Panc1 (cell line): ENCODE results near the gene LUZP2. TPM values are rescaled to one million over a fixed set of nuclear protein-coding genes. Genes with fewer than 3 reads are reported as not detected.

Experiments used
- ATAC-seq: fragments of 200-7000 bp; cut with Tn5 transposase; 2 replicates; pipeline ENCODE4 v1.9.1; 2020; ENCODE audit warnings: mild to moderate bottlenecking, moderate library complexity
- BruUV-seq: library from RNA; stranded (reverse); fragments of 400-500 nt; replicated peaks from 2 replicates; lab custom pipeline; 2021; lab: Mats Ljungman, UMichigan
- CTCF ChIA-PET: fragments of 300-600 bp; sonication (Branson Sonifier 250); formaldehyde crosslinking; loops from one replicate; lab custom pipeline; 2022; ENCODE audit warnings: antibody characterized with exemption; lab: Charles Lee
- POLR2A ChIA-PET: fragments of 300-600 bp; sonication (Branson Sonifier 250); formaldehyde crosslinking; loops from one replicate; lab custom pipeline; 2022; ENCODE audit warnings: antibody characterized with exemption; lab: Charles Lee
- DNase-seq: peaks from one replicate; pipeline ENCODE4 v3.0.0-alpha.2; 2010; ENCODE audit warnings: low read depth, low spot score
- H3K27ac ChIP-seq: 2 replicates; pipeline ENCODE4 v1.5.1; 2011; ENCODE audit warnings: mild to moderate bottlenecking, low read length, inconsistent platforms
- H3K27me3 ChIP-seq: fragments of 200-500 bp; sonication (Bioruptor generic); 2 replicates; pipeline ENCODE4 v1.6.0; 2014; ENCODE audit warnings: low read length, inconsistent platforms; ENCODE audit not compliant: control insufficient read depth, insufficient read depth
- H3K36me3 ChIP-seq: fragments of 200-500 bp; sonication (Bioruptor generic); 2 replicates; pipeline ENCODE4 v1.5.1; 2014; ENCODE audit warnings: inconsistent platforms, mild to moderate bottlenecking, low read length, moderate library complexity; ENCODE audit not compliant: control insufficient read depth, insufficient read depth
- H3K4me1 ChIP-seq: 2 replicates; pipeline ENCODE4 v1.5.1; 2011; ENCODE audit warnings: inconsistent platforms, mild to moderate bottlenecking, low read length, moderate library complexity; ENCODE audit not compliant: control insufficient read depth, insufficient read depth
- H3K4me3 ChIP-seq, 2 experiments: 2 replicates each; pipeline ENCODE4 v1.5.1; 2011 to 2012; ENCODE audit warnings: low read depth in 2 of 2, low read length in 2 of 2, mild to moderate bottlenecking in 2 of 2, inconsistent platforms in 1 of 2, moderate library complexity in 1 of 2
- H3K9me3 ChIP-seq: fragments of 200-500 bp; sonication (Bioruptor generic); 2 replicates; pipeline ENCODE4 v1.5.1; 2014; ENCODE audit warnings: low read depth, mild to moderate bottlenecking, inconsistent platforms, low read length, moderate library complexity; ENCODE audit not compliant: control insufficient read depth, insufficient read depth
- CTCF ChIP-seq: fragments of 450-650 bp; IDR thresholded peaks from 2 replicates; pipeline ENCODE4 v1.5.1; 2017; ENCODE audit warnings: mild to moderate bottlenecking
- POLR2AphosphoS5 ChIP-seq: IDR thresholded peaks from 2 replicates; pipeline ENCODE4 v1.6.1; 2012; ENCODE audit warnings: mild to moderate bottlenecking, low read depth, low read length, moderate library complexity
- REST ChIP-seq, 2 experiments: IDR thresholded peaks; 2 replicates each; pipeline ENCODE4 v1.6.1; 2011 to 2012; ENCODE audit warnings: low read depth in 2 of 2, control low read depth in 1 of 2, low read length in 1 of 2, mild to moderate bottlenecking in 1 of 2, moderate library complexity in 1 of 2; ENCODE audit not compliant: insufficient read depth in 1 of 2
- SIN3A ChIP-seq: IDR thresholded peaks from 2 replicates; pipeline ENCODE4 v1.6.1; 2012; ENCODE audit warnings: low read depth, mild to moderate bottlenecking, low read length, moderate library complexity, borderline replicate concordance; ENCODE audit not compliant: insufficient read depth
- TCF7L2 ChIP-seq: IDR thresholded peaks from 2 replicates; pipeline ENCODE4 v1.6.1; 2011; ENCODE audit warnings: mild to moderate bottlenecking, low read depth, low read length, inconsistent platforms
- in situ Hi-C: cut with HindIII; loops from 2 replicates; pipeline ENCODE4 v1.10.0; 2016; ENCODE audit warnings: low sequenced_read_pairs, low pct_unique_long_range_greater_than_20kb
- intact Hi-C: fragments of 100-400 bp; cut with micrococcal nuclease; formaldehyde crosslinking; loops from one replicate; pipeline ENCODE4 v1.10.0; 2022; ENCODE audit not compliant: unreplicated experiment
- total RNA-seq: library from RNA; stranded (reverse); gene quantifications from one replicate; pipeline ENCODE4 v1.2.1, GENCODE V29; 2021; ENCODE audit not compliant: unreplicated experiment

The LUZP2 gene
- total RNA-seq, 1 experiment from 2014 or later = 0.18 TPM

- no peaks in the 10 kb centered on the region for H3K9me3 ChIP-seq
- no peaks in the 10 kb centered on the region for H3K4me1 ChIP-seq
- in situ Hi-C loops = no loop called here
- no TSS peak for BruUV-seq
- no peaks in the 10 kb centered on the region for H3K27me3 ChIP-seq
- no peak overlapping the region for H3K27ac ChIP-seq
- TF ChIP-seq POLR2AphosphoS5 (no peak), SIN3A (no peak), CTCF (no peak), TCF7L2 (no peak), REST (IDR thresholded peaks at IDR 0.05; ENCODE audit: insufficient read depth in 1 of 2, low read depth in 2 of 2, low read length in 1 of 2) (no peak)
- ATAC-seq (no peak), DNase-seq (no peak)
- H3K4me3 ChIP-seq = no peak overlapping the region
- no peaks in the 10 kb centered on the region for H3K36me3 ChIP-seq
- ChIA-PET POLR2A (no interaction called here), CTCF (no interaction called here)
- intact Hi-C loops = no loop called here
Measured at GRCh38 chr11:24925091-24925490, 428.2 kb downstream of the LUZP2 start.

GRCh38 chr11:24932110-24933000 is 435.5 kb downstream of the LUZP2 start:
- H3K36me3 ChIP-seq = no peaks in the 10 kb centered on the region
- DNase-seq (no peak), ATAC-seq (no peak)
- ChIA-PET POLR2A (no interaction called here), CTCF (no interaction called here)
- no peaks in the 10 kb centered on the region for H3K27me3 ChIP-seq
- no peaks in the 10 kb centered on the region for H3K9me3 ChIP-seq
- TF ChIP-seq POLR2AphosphoS5 = no peak
- H3K4me1 ChIP-seq = no peaks in the 10 kb centered on the region
- in situ Hi-C loops = no loop called here
- intact Hi-C loops = no loop called here
- BruUV-seq = no TSS peak
- no peak overlapping the region for H3K27ac ChIP-seq
- H3K4me3 ChIP-seq = no peak overlapping the region

- no peak overlapping the region for H3K4me3 ChIP-seq
- POLR2A ChIA-PET = no interaction called here
- ATAC-seq (no peak), DNase-seq (no peak)
- CTCF ChIA-PET = no interaction called here
- no peaks in the 10 kb centered on the region for H3K27me3 ChIP-seq
- no peaks in the 10 kb centered on the region for H3K36me3 ChIP-seq
- intact Hi-C loops = no loop called here
- no peak for TF ChIP-seq CTCF
- no peak for TF ChIP-seq TCF7L2
- no peak for TF ChIP-seq SIN3A
- TF ChIP-seq POLR2AphosphoS5 = no peak
- TF ChIP-seq REST (IDR thresholded peaks at IDR 0.05; ENCODE audit: insufficient read depth in 1 of 2, low read depth in 2 of 2, low read length in 1 of 2) = no peak
- no TSS peak for BruUV-seq
- H3K4me1 ChIP-seq = no peaks in the 10 kb centered on the region
- in situ Hi-C loops = no loop called here
- H3K9me3 ChIP-seq = no peaks in the 10 kb centered on the region
- H3K27ac ChIP-seq = no peak overlapping the region
Measured at GRCh38 chr11:24934733-24935439, 438.0 kb downstream of the LUZP2 start.
